ENCODE data around the gene PLA2G4C.
"Not testable (repeated sequence)": the region's sequence is repeated elsewhere in the genome, so short reads cannot be mapped to it uniquely, and the experiment has no call there.

Gene PLA2G4C

DNA sequence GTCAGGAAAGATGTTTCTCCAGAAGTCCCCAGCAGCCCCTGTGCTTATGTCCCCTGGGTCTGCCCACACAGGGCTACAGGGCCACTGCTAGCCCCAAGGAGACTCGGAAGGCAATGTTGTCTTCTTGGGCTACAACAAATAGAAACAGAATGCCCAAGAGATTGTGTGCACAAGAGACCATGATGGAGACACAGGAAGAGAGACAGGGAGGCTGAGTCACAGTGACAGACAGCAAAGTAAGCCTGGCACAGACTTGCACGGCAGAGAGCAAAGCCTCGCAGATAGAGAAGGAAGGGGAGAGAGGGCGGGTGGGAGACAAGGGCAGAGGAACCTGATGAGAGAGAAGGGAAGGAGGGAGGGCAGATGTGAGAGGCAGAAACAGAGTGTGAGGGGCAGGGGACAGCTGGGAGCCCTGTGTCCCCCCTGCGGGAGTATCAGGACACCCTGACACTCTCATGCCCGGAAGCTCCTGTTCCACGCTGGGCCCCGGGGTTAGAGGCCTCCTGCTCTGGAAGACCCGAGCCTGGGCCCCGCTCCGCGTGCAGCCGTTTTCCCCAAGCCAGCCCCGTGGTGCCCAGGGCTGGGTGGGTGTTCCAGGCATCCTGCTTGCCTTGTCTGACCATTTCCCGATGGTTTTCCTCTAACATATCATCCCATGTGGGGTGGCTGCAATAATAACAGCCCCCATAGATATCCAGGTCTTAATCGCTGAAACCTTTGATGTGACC, 2.7 kb upstream of the PLA2G4C start:
- no peak for DNase-seq (ENCODE audit: low read depth, low spot score)

GRCh38 chr19:48111280-48111679, 663 bp upstream of the PLA2G4C start:
- no peak for DNase-seq (ENCODE audit: low read depth, low spot score)

GRCh38 chr19:48108997-48109782, 1.4 kb downstream of the PLA2G4C start:
- DNase-seq (ENCODE audit: low read depth, low spot score): no peak

GRCh38 chr19:48103922-48104321, 6.7 kb downstream of the PLA2G4C start:
- DNase-seq (ENCODE audit: low read depth, low spot score): no peak

- DNase-seq (ENCODE audit: low read depth, low spot score): no peak
Measured at GRCh38 chr19:48102870-48103751, 7.5 kb downstream of the PLA2G4C start.

DNA sequence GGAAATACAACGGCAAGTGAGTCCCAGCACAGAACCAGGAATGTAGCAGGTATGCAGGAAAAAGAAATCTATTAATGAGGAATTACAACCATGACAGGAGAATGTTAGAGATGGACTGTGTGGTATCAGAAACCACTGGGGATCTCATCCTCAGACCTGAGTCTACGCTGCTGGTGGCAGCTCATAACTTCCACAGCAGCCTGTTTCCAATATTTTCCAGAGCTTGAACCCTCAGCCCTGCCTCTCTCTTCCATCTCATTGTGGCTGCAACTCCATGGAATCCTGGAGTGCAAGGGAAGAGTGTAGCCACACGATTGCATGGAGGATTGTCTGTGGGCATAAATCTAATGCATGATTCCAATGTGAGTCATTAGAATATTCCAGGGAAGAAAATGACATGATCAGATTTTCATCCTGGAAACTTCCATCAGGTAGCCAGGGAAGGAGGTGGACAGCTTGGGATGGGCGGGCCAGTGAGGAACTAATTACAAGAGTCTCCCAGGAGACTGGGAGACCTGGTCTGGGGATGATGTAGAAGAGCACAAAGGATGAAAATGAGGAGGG, 14.9 kb downstream of the PLA2G4C start:
- DNase-seq (ENCODE audit: low read depth, low spot score): no peak

- DNase-seq (ENCODE audit: low read depth, low spot score): no peak
Measured at GRCh38 chr19:48094855-48095203, 15.8 kb downstream of the PLA2G4C start.

- DNase-seq (ENCODE audit: low read depth, low spot score): no peak
Measured at GRCh38 chr19:48094129-48094854, 16.3 kb downstream of the PLA2G4C start.

DNA sequence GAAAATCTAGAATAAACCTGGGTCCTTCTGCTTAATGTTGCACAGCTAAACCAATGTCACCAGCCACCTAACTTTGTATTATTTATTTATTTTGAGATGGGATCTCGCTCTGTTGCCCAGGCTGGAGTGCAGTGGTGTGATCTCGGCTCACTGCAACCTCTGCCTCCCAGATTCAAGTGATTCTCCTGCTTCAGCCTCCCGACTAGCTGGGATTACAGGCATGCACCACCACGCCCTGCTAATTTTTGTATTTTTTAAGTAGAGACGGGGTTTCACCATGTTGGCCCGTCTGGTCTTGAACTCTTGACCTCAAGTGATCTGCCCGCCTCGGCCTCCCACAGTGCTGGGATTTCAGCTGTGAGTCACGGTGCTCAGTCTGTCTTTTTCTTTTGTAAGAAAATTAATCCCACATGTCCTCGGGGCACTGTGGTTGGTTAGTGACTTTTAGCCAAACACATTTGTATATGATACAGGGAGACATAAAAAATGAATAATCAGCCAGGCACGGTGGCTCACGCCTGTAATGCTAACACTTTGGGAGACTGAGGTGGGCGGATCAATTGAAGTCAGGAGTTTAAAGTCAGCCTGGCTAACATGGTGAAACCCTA, 19.4 kb downstream of the PLA2G4C start:
- DNase-seq (ENCODE audit: low read depth, low spot score): not testable (repeated sequence)

- no peak for DNase-seq (ENCODE audit: low read depth, low spot score)
Measured at GRCh38 chr19:48090281-48090802, 20.3 kb downstream of the PLA2G4C start.

GRCh38 chr19:48088991-48089390, 21.6 kb downstream of the PLA2G4C start:
- not testable (repeated sequence) for DNase-seq (ENCODE audit: low read depth, low spot score)

DNA sequence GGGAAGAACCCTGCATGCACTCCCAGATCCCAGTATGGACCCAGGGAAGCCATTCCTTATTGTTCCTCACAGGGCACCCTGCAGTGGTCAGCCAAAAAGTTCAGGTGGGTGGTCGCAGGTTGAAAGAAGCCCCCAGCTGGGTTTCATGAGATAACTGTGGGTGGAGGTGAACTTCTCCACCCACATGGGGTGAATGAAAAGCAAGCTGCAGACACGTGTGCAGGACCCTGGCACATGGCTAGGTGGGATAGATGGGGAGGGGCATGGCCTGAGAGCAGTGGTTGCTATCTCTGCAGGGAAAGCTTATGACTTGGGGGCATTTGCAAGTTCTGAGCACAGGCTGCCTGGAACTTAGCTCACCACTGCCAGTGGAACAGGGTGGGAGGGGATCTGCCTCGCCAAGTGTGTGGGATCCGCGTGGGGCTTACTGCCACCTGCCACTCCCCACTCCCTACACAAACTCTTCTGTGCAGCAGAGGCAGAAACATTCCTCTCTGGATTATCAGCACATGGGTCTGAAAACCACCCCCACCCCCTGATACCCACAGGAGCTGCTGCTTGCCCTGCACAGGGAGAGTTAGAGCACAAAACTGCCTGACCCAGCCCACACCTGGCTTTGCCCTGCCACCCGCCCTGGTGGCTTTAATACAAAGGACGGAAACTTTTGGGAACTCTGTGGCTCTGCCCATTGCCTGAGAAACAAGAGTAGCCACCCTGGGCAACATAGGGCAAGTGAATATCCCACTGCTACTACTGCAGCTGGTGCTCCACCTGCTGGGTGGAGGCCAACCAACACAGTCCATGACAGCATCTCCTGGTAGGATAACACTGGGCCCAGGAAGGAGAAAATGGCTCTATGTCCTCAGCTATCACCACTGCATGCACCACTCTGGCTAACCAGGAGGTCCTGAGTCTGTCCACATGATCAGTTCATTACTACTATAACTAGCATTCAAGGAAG, 24.4 kb downstream of the PLA2G4C start:
- DNase-seq (ENCODE audit: low read depth, low spot score): no peak

DNA sequence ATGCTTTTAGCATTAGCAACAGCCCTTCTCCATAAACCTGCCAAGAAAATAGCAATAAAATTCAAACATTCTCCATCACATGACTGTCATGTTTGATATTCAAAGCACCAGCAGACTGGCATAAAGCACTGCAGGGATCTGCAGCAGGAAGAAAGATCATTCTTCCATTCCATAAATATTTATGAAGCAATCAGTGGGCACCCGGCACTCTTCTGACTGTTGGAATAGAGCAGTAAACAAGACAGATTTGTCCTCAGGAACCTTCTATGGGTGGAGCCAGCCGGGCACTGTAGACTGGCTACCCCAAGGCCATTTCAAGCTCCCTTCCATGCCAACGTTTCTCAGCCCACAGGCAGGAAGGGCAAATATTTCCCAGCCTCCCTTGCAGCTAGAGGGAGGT, 25.5 kb downstream of the PLA2G4C start:
- no peak for DNase-seq (ENCODE audit: low read depth, low spot score)

DNA sequence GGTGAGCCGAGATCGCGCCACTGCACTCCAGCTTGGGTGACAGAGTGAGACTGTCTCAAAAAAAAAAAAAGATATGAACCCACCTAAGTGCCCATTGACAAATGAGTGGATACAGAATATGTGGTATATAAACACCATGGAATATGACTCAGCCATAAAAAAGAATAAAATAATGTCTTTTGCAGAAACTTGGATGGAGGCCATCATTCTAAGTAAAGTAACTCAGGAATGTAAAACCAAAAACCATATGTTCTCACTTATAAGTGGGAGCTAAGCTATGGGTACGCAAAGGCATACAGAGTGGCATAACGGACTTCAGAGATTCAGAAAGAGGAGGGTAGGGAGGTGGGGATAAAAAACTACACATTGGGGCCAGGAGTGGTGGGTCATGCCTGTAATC, 29.5 kb downstream of the PLA2G4C start:
- DNase-seq (ENCODE audit: low read depth, low spot score): no peak

DNA sequence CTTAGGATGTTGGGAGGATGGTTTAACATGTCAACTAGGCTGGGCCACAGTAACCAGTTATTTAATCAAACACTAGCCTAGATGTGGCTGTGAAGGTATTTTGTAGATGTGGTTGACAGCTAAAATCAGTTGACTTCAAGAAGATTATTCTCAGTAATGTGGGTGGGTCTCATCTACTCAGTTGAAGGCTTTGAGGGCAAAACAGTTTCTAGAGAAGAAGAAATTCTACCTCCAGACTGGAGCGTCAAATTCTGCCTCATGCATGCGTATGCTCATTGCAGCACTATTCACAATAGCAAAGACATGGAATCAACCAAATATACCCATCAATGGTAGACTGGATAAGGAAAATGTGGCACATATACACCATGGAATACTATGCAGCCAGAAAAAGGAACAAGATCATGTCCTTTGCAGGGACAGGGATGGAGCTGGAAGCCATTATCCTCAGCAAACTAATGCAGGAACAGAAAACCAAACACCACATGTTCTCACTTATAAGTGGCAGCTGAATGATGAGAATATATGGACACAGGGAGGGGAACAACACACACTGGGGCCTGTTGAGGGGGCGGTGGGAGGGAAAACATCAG, 40.3 kb downstream of the PLA2G4C start:
- DNase-seq (ENCODE audit: low read depth, low spot score): not testable (repeated sequence)

DNA sequence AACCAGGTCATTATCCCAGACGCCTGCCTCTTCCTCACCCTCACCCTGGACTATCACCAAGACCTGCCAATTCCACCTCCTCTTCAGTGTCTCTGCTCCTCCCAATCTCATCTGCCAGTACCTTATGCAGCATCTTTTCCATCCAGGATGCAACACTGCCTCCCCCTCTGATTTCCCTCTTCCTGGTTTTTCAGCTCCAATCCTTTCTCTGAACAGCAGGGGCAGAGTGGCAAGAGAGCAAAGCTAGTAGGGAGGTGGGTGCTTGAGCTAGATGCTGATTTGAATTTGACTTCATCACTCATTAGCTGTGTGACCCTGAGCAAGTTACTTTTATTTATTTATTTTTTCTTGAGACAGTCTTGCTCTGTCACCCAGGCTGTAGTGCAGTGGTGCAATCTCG, 41.2 kb downstream of the PLA2G4C start:
- DNase-seq (ENCODE audit: low read depth, low spot score): peak; percentile 42

- DNase-seq (ENCODE audit: low read depth, low spot score): peak; percentile 67
Measured at GRCh38 chr19:48064509-48064908, 46.1 kb downstream of the PLA2G4C start.

- DNase-seq (ENCODE audit: low read depth, low spot score): peak; percentile 80
Measured at GRCh38 chr19:48061401-48062344, 48.9 kb downstream of the PLA2G4C start.
